Right renal cortex interstitium (tissue), 3 donors: ENCODE results near the gene TMPRSS11F. TPM values are rescaled to one million over a fixed set of nuclear protein-coding genes. Genes with fewer than 3 reads are reported as not detected.
"Not testable (repeated sequence)": the region's sequence is repeated elsewhere in the genome, so short reads cannot be mapped to it uniquely, and the experiment has no call there.

ENCODE experiments used
- DNase-seq, 3 donors: peaks; one replicate each; pipeline ENCODE4 v3.0.0-alpha.2; 2013; ENCODE audit warnings: low read depth in 3 of 3, low spot score in 2 of 3
- polyA plus RNA-seq, 3 donors: library from polyadenylated mRNA; unstranded; fragments of 120-200 nt; gene quantifications; one replicate each; pipeline ENCODE4 v1.2.1, GENCODE V29; 2013; ENCODE audit not compliant: insufficient read length in 3 of 3

TMPRSS11F gene
- polyA plus RNA-seq: not detected

GRCh38 chr4:68129793-68130192 lies at the start of gene TMPRSS11F:
TMPRSS11F (minus strand) TSS chr4:68129869; CDS start chr4:68129820, 49 bp downstream.
- no peak for DNase-seq

- no peak for DNase-seq
Measured at GRCh38 chr4:68176904-68177303, 47.2 kb upstream of the TMPRSS11F start.

- DNase-seq: no peak
Measured at GRCh38 chr4:68176500-68176899, 46.8 kb upstream of the TMPRSS11F start.

- DNase-seq: peak; percentile 16 to 35 (median 34)
Measured at GRCh38 chr4:68175562-68176155, 46.0 kb upstream of the TMPRSS11F start.

GRCh38 chr4:68174389-68174788 lies 44.7 kb upstream of the TMPRSS11F start:
- not testable (repeated sequence) for DNase-seq

GRCh38 chr4:68172147-68172546 lies 42.5 kb upstream of the TMPRSS11F start:
- DNase-seq: not testable (repeated sequence)

GRCh38 chr4:68167706-68168105 lies 38.0 kb upstream of the TMPRSS11F start:
- no peak for DNase-seq

GRCh38 chr4:68167166-68167565 lies 37.5 kb upstream of the TMPRSS11F start:
- no peak for DNase-seq

GRCh38 chr4:68163754-68164153 lies 34.1 kb upstream of the TMPRSS11F start:
- no peak for DNase-seq

- DNase-seq: no peak
Measured at GRCh38 chr4:68162196-68162595, 32.5 kb upstream of the TMPRSS11F start.

GRCh38 chr4:68152411-68152810 lies 22.7 kb upstream of the TMPRSS11F start:
- no peak for DNase-seq

GRCh38 chr4:68148800-68149685 lies 19.4 kb upstream of the TMPRSS11F start:
- no peak for DNase-seq

GRCh38 chr4:68147079-68147478 lies 17.4 kb upstream of the TMPRSS11F start:
- no peak for DNase-seq

- no peak for DNase-seq
Measured at GRCh38 chr4:68145261-68145660, 15.6 kb upstream of the TMPRSS11F start.

- DNase-seq: no peak
Measured at GRCh38 chr4:68141852-68142251, 12.2 kb upstream of the TMPRSS11F start.

GRCh38 chr4:68132342-68132741 lies 2.7 kb upstream of the TMPRSS11F start:
- DNase-seq: no peak

GRCh38 chr4:68124262-68124661 lies 5.4 kb downstream of the TMPRSS11F start:
- no peak for DNase-seq

- DNase-seq: no peak
Measured at GRCh38 chr4:68123525-68123924, 6.1 kb downstream of the TMPRSS11F start.

- DNase-seq: no peak
Measured at GRCh38 chr4:68119921-68120320, 9.7 kb downstream of the TMPRSS11F start.

- no peak for DNase-seq
Measured at GRCh38 chr4:68110441-68110840, 19.2 kb downstream of the TMPRSS11F start.

- DNase-seq: no peak
Measured at GRCh38 chr4:68109868-68110267, 19.8 kb downstream of the TMPRSS11F start.

GRCh38 chr4:68082758-68083157 lies 46.9 kb downstream of the TMPRSS11F start:
- no peak for DNase-seq
